HepG2 (cell line): ENCODE measurements around the gene STPG4. TPM values are rescaled to one million over a fixed set of nuclear protein-coding genes. Genes with fewer than 3 reads are reported as not detected.

Experiments used
- ATAC-seq: fragments of 200-7000 bp; cut with Tn5 transposase; 3 replicates; pipeline ENCODE4 v1.9.1; 2020; ENCODE audit warnings: mild to moderate bottlenecking, moderate library complexity
- BruUV-seq: library from RNA; stranded (reverse); fragments of 400-500 nt; replicated peaks from 2 replicates; lab custom pipeline; 2021; lab: Mats Ljungman, UMichigan
- CTCF ChIA-PET: fragments of 300-600 bp; formaldehyde crosslinking; extraction: SDS; loops from one replicate; lab custom pipeline; 2021; ENCODE audit warnings: low total read pairs, inconsistent platforms, low intra/inter-chr PET ratio; lab: Yijun Ruan, JAX
- POLR2A ChIA-PET: fragments of 350-600 bp; sonication (Branson Sonifier 250); formaldehyde crosslinking; loops from one replicate; lab custom pipeline; 2020; ENCODE audit warnings: antibody characterized with exemption, inconsistent platforms; lab: Yijun Ruan, JAX
- DNase-seq: peaks from one replicate; pipeline ENCODE4 v3.0.0-alpha.2; 2015; ENCODE audit warnings: low spot score
- FAIRE-seq: peaks from 3 replicates; lab custom pipeline; 2011; peaks lifted over from hg19 to GRCh38; lab: Jason Lieb, UNC
- H2AFZ ChIP-seq: one replicate; pipeline ENCODE4 v1.6.1; 2011; ENCODE audit warnings: low read length, inconsistent platforms
- H3K27ac ChIP-seq: fragments of 300-600 bp; 3 replicates; pipeline ENCODE4 v1.8.0; 2011; ENCODE audit warnings: mixed run types, mild to moderate bottlenecking, mixed read lengths, low read length, inconsistent platforms; ENCODE audit not compliant: insufficient read depth; ENCODE audit errors: extremely low read length
- H3K27me3 ChIP-seq, 2 experiments: fragments of 200-600 bp in 1 of 2; 2 replicates in 1 of 2; 3 replicates in 1 of 2; pipeline versions ENCODE4 v1.6.0 to v1.8.0; 2011; ENCODE audit warnings: low read length in 2 of 2, mild to moderate bottlenecking in 2 of 2, moderate library complexity in 2 of 2, inconsistent platforms in 1 of 2; ENCODE audit not compliant: insufficient read depth in 2 of 2, control insufficient read depth in 1 of 2
- H3K36me3 ChIP-seq, 2 experiments: fragments of 200-600 bp in 1 of 2; replicated peaks in 1 of 2; 2 replicates in 1 of 2; 3 replicates in 1 of 2; pipeline versions ENCODE4 v1.5.1 to v1.8.0; 2011; ENCODE audit warnings: low read length in 2 of 2, inconsistent platforms in 1 of 2; ENCODE audit not compliant: insufficient read depth in 2 of 2, control insufficient read depth in 1 of 2
- H3K4me1 ChIP-seq: 2 replicates; pipeline ENCODE4 v1.5.1; 2012; ENCODE audit warnings: low read length, inconsistent platforms; ENCODE audit not compliant: insufficient read depth
- H3K4me2 ChIP-seq: 2 replicates; pipeline ENCODE4 v1.6.0; 2011; ENCODE audit warnings: low read depth, low read length, inconsistent platforms
- H3K4me3 ChIP-seq, 3 experiments: fragments of 200-600 bp in 1 of 3; sonication (generic), shearing (Covaris generic) in 1 of 3; replicated peaks in 1 of 3; 2 replicates each; pipeline ENCODE4 v1.5.1; 2011 to 2016; ENCODE audit warnings: low read length in 3 of 3, inconsistent platforms in 2 of 3, low read depth in 2 of 3, mild to moderate bottlenecking in 2 of 3, control low read depth in 1 of 3, mixed read lengths in 1 of 3; ENCODE audit not compliant: insufficient read depth in 1 of 3
- H3K79me2 ChIP-seq: one replicate; pipeline ENCODE4 v1.6.1; 2011; ENCODE audit warnings: low read length, inconsistent platforms; ENCODE audit not compliant: insufficient read depth
- H3K9ac ChIP-seq: 2 replicates; pipeline ENCODE4 v1.6.0; 2011; ENCODE audit warnings: mild to moderate bottlenecking, low read depth, low read length, inconsistent platforms; ENCODE audit not compliant: insufficient read depth
- H3K9me3 ChIP-seq: 2 replicates; pipeline ENCODE4 v1.5.1; 2012; ENCODE audit warnings: mild to moderate bottlenecking, low read length
- H4K20me1 ChIP-seq: 2 replicates; pipeline ENCODE4 v1.6.0; 2011; ENCODE audit warnings: inconsistent platforms, mild to moderate bottlenecking, low read length, moderate library complexity; ENCODE audit not compliant: insufficient read depth
- EEA1 ChIP-seq: sonication (generic); formaldehyde crosslinking; IDR thresholded peaks from 2 replicates; pipeline ENCODE4 v1.5.1; 2020; ENCODE audit warnings: mild to moderate bottlenecking, missing genetic modification reagents, borderline replicate concordance
- HDAC2 ChIP-seq: sonication (generic); formaldehyde crosslinking; IDR thresholded peaks from 2 replicates; pipeline ENCODE4 v1.4.0; 2020; ENCODE audit warnings: missing genetic modification reagents
- NONO ChIP-seq, 2 experiments: fragments of 450-650 bp in 1 of 2; sonication (generic) in 1 of 2; formaldehyde crosslinking in 1 of 2; IDR thresholded peaks in 1 of 2; conservative IDR thresholded peaks in 1 of 2; 2 replicates each; pipeline versions ENCODE4 v1.6.1 to v1.8.0; 2017 to 2022; ENCODE audit warnings: mild to moderate bottlenecking in 1 of 2, missing genetic modification reagents in 1 of 2, moderate library complexity in 1 of 2
- NR2C2 ChIP-seq: sonication (generic); formaldehyde crosslinking; IDR thresholded peaks from 2 replicates; pipeline ENCODE4 v1.4.0; 2020; ENCODE audit warnings: missing genetic modification reagents, mild to moderate bottlenecking, moderate library complexity, borderline replicate concordance
- SOX13 ChIP-seq, 3 experiments: fragments of 450-650 bp in 1 of 3; sonication (generic) in 1 of 3; formaldehyde crosslinking in 1 of 3; IDR thresholded peaks in 2 of 3; conservative IDR thresholded peaks in 1 of 3; 2 replicates each; pipeline versions ENCODE4 v1.5.0 to v1.6.1; 2016 to 2020; ENCODE audit warnings: antibody characterized with exemption in 1 of 3, mild to moderate bottlenecking in 1 of 3, missing compliant biosample characterization in 1 of 3, missing genetic modification reagents in 1 of 3, moderate library complexity in 1 of 3
- TSC22D2 ChIP-seq: sonication (generic); formaldehyde crosslinking; IDR thresholded peaks from 2 replicates; pipeline ENCODE4 v1.5.1; 2020; ENCODE audit warnings: missing genetic modification reagents, mild to moderate bottlenecking, borderline replicate concordance
- ZNF431 ChIP-seq: sonication (generic); formaldehyde crosslinking; IDR thresholded peaks from 2 replicates; pipeline ENCODE4 v1.9.0; 2022; ENCODE audit warnings: missing genetic modification reagents, low read depth, mild to moderate bottlenecking, borderline replicate concordance
- ZNF451 ChIP-seq: sonication (generic); formaldehyde crosslinking; IDR thresholded peaks from 2 replicates; pipeline ENCODE4 v1.5.0; 2020; ENCODE audit warnings: mild to moderate bottlenecking, missing genetic modification reagents
- ZNF672 ChIP-seq: sonication (generic); formaldehyde crosslinking; IDR thresholded peaks from 2 replicates; pipeline ENCODE4 v1.8.1; 2022; ENCODE audit warnings: missing genetic modification reagents
- ZNF781 ChIP-seq: sonication (generic); formaldehyde crosslinking; IDR thresholded peaks from 2 replicates; pipeline ENCODE4 v1.5.1; 2020; ENCODE audit warnings: borderline replicate concordance, mild to moderate bottlenecking, missing genetic modification reagents; ENCODE audit errors: not compliant biosample characterization
- ZNF850 ChIP-seq: sonication (generic); formaldehyde crosslinking; conservative IDR thresholded peaks from 2 replicates; pipeline ENCODE4 v1.9.0; 2021; ENCODE audit warnings: mild to moderate bottlenecking, missing genetic modification reagents
- WGBS: methylation state at CpG from one replicate; pipeline ENCODE4 v1.1.6; 2017; ENCODE audit warnings: low lambda C conversion rate; 5-methylcytosine and 5-hydroxymethylcytosine counted together
- in situ Hi-C: cut with HindIII; loops from 2 replicates; pipeline ENCODE4 v1.10.0; 2017; ENCODE audit warnings: low pct_unique_long_range_greater_than_20kb; ENCODE audit not compliant: extremely low pct_ligation_motif_present
- intact Hi-C: fragments of 100-400 bp; cut with micrococcal nuclease; formaldehyde crosslinking; loops from one replicate; pipeline ENCODE4 v1.10.0; 2022; ENCODE audit not compliant: unreplicated experiment
- polyA plus RNA-seq, 8 experiments: library from polyadenylated mRNA; depleted of rRNA in 3 of 8; stranded (reverse) in 7 of 8; unstranded in 1 of 8; fragments of >200 nt; fragmentation: Illumina TruSeq in 4 of 8; extraction: Trizol in 4 of 8; gene quantifications; 2 replicates each; pipeline versions ENCODE4 v1.2.1 to v1.2.3, GENCODE V29; 2011 to 2016; ENCODE audit warnings: low read depth in 4 of 8, missing spikeins in 1 of 8, mixed read lengths in 1 of 8; ENCODE audit not compliant: insufficient read depth in 1 of 8
- total RNA-seq, 5 experiments: library from RNA; depleted of rRNA; stranded (reverse); fragments of >200 nt; fragmentation: Illumina TruSeq; extraction: Trizol; gene quantifications; 2 replicates each; pipeline ENCODE4 v1.2.3, GENCODE V29; 2016; ENCODE audit warnings: low read depth in 1 of 5
- TF ChIP-seq, protein P1 (sequence below): sonication (generic); formaldehyde crosslinking; IDR thresholded peaks from 2 replicates; pipeline ENCODE4 v1.4.0; 2020; ENCODE audit warnings: missing genetic modification reagents
- TF ChIP-seq, protein P2 (sequence below): sonication (generic); formaldehyde crosslinking; IDR thresholded peaks from 2 replicates; pipeline ENCODE4 v1.4.0; 2020; ENCODE audit warnings: missing genetic modification reagents, mild to moderate bottlenecking, borderline replicate concordance
- TF ChIP-seq, protein P3 (sequence below): sonication (generic); formaldehyde crosslinking; IDR thresholded peaks from 2 replicates; pipeline ENCODE4 v1.8.0; 2022; ENCODE audit warnings: missing genetic modification reagents, mild to moderate bottlenecking, borderline replicate concordance
- TF ChIP-seq, protein P4 (sequence below): sonication (generic); formaldehyde crosslinking; IDR thresholded peaks from 2 replicates; pipeline ENCODE4 v1.4.0; 2020; ENCODE audit warnings: mild to moderate bottlenecking, missing genetic modification reagents

The STPG4 gene
- total and polyA plus RNA-seq, 2 of the 13 experiments (the other 11 are each of a cell fraction or from before 2014, with no cell fraction given) = 0.11 to 0.15 TPM

DNA sequence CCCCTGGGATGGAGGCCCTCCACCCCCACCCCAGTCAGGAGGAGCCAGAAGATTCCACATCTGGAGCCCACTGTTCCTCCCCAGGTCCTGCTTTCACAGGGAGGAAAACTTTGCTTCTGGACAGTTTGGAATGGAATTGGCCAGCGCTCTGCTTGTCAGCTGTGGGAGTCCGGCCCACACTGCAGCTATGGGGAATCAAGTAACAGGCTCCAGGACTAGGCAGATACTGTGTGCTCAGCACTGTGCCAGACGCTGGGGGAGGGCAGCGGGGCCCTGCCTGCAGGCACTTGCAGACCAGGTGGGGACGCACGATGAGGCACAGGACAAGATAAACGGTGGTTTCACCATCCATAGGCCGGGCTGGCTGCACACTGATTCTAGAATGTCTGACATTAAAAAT is 114.0 kb downstream of the STPG4 start:
- Histone ChIP-seq H3K4me1 (peaks cover 82% of the 10 kb centered on the region), H2AFZ (no peak overlapping the region), H3K27me3 (no peaks in the 10 kb centered on the region), H3K4me3 (no peak overlapping the region), H3K79me2 (no peaks in the 10 kb centered on the region), H3K9ac (peak overlapping the region; percentile 64), H3K9me3 (no peaks in the 10 kb centered on the region), H3K4me2 (peak overlapping the region; percentile 28; the same call in 1 of the 2 replicates), H3K27ac (peak overlapping the region; percentile 73), H3K36me3 (peaks cover 6 to 22% of the 10 kb centered on the region in 2 experiments), H4K20me1 (no peaks in the 10 kb centered on the region)
- BruUV-seq = no TSS peak
- no peak for ATAC-seq
- CTCF ChIA-PET = no interaction called here
- no peak for FAIRE-seq
- no peak for DNase-seq
- in situ Hi-C loops (no loop called here), intact Hi-C loops (no loop called here)
- POLR2A ChIA-PET = interaction anchor here (1.0 kb wide), 1 partner anchor 132 kb away, joined by 3 read pairs; no protein-coding TSS in a partner anchor
- WGBS = 66% methylated on average over 8 of the region's 8 CpGs
- TF ChIP-seq, protein P1, sequence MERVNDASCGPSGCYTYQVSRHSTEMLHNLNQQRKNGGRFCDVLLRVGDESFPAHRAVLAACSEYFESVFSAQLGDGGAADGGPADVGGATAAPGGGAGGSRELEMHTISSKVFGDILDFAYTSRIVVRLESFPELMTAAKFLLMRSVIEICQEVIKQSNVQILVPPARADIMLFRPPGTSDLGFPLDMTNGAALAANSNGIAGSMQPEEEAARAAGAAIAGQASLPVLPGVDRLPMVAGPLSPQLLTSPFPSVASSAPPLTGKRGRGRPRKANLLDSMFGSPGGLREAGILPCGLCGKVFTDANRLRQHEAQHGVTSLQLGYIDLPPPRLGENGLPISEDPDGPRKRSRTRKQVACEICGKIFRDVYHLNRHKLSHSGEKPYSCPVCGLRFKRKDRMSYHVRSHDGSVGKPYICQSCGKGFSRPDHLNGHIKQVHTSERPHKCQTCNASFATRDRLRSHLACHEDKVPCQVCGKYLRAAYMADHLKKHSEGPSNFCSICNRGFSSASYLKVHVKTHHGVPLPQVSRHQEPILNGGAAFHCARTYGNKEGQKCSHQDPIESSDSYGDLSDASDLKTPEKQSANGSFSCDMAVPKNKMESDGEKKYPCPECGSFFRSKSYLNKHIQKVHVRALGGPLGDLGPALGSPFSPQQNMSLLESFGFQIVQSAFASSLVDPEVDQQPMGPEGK = no peak
- TF ChIP-seq NONO (IDR thresholded peaks at IDR 0.05) = no peak
- 0 out of 2 replicates have a peak, but pooled peaks have one; percentile 38 for TF ChIP-seq NONO (CRISPR knock-in tag; conservative IDR thresholded peaks at IDR 0.05)
- TF ChIP-seq, protein P2, sequence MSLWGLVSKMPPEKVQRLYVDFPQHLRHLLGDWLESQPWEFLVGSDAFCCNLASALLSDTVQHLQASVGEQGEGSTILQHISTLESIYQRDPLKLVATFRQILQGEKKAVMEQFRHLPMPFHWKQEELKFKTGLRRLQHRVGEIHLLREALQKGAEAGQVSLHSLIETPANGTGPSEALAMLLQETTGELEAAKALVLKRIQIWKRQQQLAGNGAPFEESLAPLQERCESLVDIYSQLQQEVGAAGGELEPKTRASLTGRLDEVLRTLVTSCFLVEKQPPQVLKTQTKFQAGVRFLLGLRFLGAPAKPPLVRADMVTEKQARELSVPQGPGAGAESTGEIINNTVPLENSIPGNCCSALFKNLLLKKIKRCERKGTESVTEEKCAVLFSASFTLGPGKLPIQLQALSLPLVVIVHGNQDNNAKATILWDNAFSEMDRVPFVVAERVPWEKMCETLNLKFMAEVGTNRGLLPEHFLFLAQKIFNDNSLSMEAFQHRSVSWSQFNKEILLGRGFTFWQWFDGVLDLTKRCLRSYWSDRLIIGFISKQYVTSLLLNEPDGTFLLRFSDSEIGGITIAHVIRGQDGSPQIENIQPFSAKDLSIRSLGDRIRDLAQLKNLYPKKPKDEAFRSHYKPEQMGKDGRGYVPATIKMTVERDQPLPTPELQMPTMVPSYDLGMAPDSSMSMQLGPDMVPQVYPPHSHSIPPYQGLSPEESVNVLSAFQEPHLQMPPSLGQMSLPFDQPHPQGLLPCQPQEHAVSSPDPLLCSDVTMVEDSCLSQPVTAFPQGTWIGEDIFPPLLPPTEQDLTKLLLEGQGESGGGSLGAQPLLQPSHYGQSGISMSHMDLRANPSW (CRISPR knock-in tag) = no peak
- peak; percentile 20 for TF ChIP-seq ZNF781 (CRISPR knock-in tag)
- TF ChIP-seq, protein P3, sequence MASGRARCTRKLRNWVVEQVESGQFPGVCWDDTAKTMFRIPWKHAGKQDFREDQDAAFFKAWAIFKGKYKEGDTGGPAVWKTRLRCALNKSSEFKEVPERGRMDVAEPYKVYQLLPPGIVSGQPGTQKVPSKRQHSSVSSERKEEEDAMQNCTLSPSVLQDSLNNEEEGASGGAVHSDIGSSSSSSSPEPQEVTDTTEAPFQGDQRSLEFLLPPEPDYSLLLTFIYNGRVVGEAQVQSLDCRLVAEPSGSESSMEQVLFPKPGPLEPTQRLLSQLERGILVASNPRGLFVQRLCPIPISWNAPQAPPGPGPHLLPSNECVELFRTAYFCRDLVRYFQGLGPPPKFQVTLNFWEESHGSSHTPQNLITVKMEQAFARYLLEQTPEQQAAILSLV (CRISPR knock-in tag) = 0 out of 2 replicates have a peak, but pooled peaks have one; percentile 18
- TF ChIP-seq TSC22D2 (CRISPR knock-in tag) = no peak
- TF ChIP-seq ZNF451 = no peak
- 0 out of 2 replicates have a peak, but pooled peaks have one; percentile 48 for TF ChIP-seq EEA1 (CRISPR knock-in tag)
- TF ChIP-seq, protein P4, sequence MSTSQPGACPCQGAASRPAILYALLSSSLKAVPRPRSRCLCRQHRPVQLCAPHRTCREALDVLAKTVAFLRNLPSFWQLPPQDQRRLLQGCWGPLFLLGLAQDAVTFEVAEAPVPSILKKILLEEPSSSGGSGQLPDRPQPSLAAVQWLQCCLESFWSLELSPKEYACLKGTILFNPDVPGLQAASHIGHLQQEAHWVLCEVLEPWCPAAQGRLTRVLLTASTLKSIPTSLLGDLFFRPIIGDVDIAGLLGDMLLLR (CRISPR knock-in tag) = 0 out of 2 replicates have a peak, but pooled peaks have one; percentile 38
- no peak for TF ChIP-seq ZNF431 (CRISPR knock-in tag)
- TF ChIP-seq NR2C2 (CRISPR knock-in tag) = no peak
- TF ChIP-seq ZNF850 (CRISPR knock-in tag) = no peak
- no peak for TF ChIP-seq SOX13 (IDR thresholded peaks at IDR 0.05)
- TF ChIP-seq SOX13 (CRISPR knock-in tag; conservative IDR thresholded peaks at IDR 0.05 in 1 of 2, IDR thresholded peaks at IDR 0.05 in 1 of 2) = 0 out of 4 replicates have a peak, but pooled peaks of 1 of the 2 experiments have one; percentile 1
- no peak for TF ChIP-seq ZNF672 (CRISPR knock-in tag)
- 0 out of 2 replicates have a peak, but pooled peaks have one; percentile 5 for TF ChIP-seq HDAC2 (CRISPR knock-in tag)
